NT2/D1 (cell line): ENCODE measurements around the gene ITGA1.

ENCODE experiments used
- SUZ12 ChIP-seq: IDR thresholded peaks from 2 replicates; pipeline ENCODE4 v1.6.1; 2011; ENCODE audit not compliant: insufficient read length, insufficient read depth; ENCODE audit errors: extremely low read depth
- YY1 ChIP-seq: IDR thresholded peaks from 2 replicates; pipeline ENCODE4 v1.6.1; 2011; ENCODE audit not compliant: insufficient read length, insufficient read depth
- ZNF274 ChIP-seq: IDR thresholded peaks from 2 replicates; pipeline ENCODE4 v1.6.1; 2011; ENCODE audit warnings: mild to moderate bottlenecking, low read depth, low read length

DNA sequence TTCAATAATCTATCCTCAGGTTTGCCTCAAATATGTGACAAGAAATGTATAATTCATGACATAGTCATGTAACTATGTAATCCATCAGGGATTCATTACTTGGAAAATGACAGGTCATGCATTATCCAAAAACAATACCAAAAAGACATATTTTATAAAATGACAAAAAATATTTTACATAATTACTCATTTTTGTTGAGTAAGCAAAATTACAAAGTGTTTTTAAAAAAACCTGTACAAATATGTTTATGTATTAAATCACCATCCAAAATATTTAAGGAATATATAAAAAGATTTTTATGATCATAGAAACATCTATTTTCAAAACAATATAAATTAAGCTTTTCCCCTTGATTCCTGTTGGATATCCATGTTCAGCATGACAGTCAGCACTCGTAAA lies 164.8 kb downstream of the ITGA1 start:
- TF ChIP-seq ZNF274 = no peak
- no peak for TF ChIP-seq YY1
- TF ChIP-seq SUZ12 = no peak
